Measurements from ENCODE around the gene IQSEC1. TPM values are rescaled to one million over a fixed set of nuclear protein-coding genes. Genes with fewer than 3 reads are reported as not detected.

IQSEC1 gene
- total and polyA plus RNA-seq, 9 of the 15 experiments (the other 6 are each of a cell fraction or from before 2014, with no cell fraction given): 0.56 to 39.0 (median 6.8) TPM

- TF ChIP-seq TAF1 (IDR thresholded peaks at IDR 0.05; ENCODE audit: control insufficient read depth, extremely low read depth, insufficient read depth, low read length, severe bottlenecking) (no peak), ZNF609 (CRISPR knock-in tag; IDR thresholded peaks at IDR 0.05; ENCODE audit: borderline replicate concordance) (no peak), ATF4 (CRISPR knock-in tag; IDR thresholded peaks at IDR 0.05) (no peak), HINFP (tag; conservative IDR thresholded peaks at IDR 0.05; ENCODE audit: low read depth) (no peak)
These were observed 42.8 kb upstream of the IQSEC1 start (continued) for GRCh38 chr3:13115991-13116390.
